Stimulated activated CD8-positive, alpha-beta memory T cell treated with anti-CD3 and anti-CD28 coated beads, Interleukin-7, amount 100 ng/mL, for 24 hours (primary cell): ENCODE measurements around the gene PLCL1.
"Not testable (repeated sequence)": the region's sequence is repeated elsewhere in the genome, so short reads cannot be mapped to it uniquely, and the experiment has no call there.

Experiments
- DNase-seq: peaks from one replicate; pipeline ENCODE4 v3.0.0-alpha.2; 2020; ENCODE audit warnings: low read depth

The PLCL1 gene

DNA sequence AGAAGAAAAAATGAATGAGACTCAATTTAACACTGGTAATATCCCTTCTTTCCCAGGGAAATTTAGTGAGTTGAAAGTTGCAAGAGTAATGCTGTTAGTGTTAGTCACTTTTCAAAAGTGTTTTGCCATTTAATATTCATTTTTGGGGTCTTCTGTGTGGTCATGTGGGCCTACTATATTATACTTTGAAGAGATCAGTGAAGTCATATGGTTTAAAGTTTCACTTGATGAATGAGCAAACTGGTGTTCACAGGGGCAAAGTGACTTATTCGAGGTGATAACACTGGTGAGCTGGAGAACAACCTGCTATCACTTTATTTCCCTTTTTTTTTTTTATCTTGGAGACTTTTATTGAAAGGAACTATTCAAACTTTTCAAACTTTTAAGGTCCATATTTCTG is 196.0 kb downstream of the PLCL1 start:
- DNase-seq = no peak

DNA sequence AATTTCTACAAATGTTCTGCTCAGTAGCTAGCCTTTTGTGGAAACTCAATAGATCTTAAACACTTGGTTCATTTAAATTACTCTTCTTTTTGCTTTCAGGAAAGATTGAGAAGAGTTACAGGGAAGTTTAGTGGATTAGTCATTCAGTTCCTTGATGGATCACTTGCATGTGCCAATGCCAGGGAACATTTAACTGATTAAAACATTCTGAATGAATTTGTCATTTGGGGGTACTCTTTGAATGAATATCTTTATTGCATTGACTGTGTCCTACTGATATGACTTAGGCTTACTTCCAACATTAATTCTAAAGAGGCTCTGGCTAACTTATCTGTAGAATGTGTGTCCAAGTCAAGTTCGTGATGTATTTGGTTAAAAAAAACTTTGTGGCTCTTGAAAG is 199.8 kb downstream of the PLCL1 start:
- DNase-seq = no peak

DNA sequence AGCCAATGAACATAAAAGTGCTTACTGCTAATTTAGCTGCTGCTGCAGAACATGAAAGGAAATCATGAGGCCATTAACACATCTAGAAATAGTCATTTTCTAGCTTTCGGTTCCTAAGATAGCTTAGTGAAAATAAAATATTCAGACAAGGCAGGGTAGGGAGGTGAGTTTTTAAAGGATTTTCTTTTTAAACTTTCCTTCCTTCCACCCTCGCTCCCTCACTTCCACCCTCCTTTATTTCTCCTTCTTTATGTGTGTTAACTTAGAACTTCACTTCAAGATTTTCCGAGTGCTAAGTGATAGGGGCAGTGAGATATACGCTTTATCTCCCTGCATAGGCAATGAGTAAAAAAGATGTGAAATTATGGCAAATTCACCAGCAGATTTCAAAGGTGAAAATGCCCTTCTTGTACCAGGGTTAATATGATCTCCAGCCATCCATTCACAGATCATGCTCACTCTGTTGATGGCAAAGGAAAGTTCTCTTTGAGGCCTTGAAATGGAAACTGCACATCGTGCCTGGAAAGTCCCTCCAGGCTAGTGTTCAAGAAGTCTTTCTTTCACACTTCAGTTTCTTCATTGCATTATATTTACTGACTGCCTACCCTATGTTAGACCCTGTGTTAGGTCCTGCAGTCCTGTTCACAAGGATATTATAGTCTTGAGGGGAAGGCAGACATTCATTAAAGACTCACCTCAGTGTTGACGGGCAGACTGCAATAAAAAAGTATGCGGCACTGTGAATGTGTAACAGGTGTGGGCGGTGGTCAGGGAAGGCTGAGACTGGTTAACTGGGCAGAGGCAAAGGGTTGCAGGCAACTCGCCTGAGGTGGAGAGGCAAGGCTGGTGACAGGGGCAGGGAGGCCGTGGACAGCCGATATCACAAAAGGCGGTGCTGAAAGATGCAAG is 200.8 kb downstream of the PLCL1 start:
- DNase-seq = no peak

DNA sequence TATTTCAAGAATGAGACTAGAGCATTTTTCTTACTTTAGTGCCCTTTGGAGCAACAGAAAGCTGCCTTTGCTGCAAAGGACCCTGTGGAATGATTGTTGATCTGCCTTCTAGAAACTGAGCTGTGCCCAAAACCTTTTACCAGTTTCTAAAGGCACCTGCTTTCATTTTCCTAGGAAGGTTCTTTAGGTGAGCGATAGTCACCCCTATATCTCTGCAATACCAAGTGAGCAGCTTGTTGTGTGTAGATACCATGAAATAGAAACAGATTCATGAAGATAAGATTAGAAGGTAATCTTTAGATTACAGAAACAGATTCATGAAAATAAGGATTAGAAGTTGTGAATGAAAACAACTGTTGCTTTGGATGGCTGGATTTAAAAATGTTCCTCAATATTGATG is 202.3 kb downstream of the PLCL1 start:
- DNase-seq = no peak

DNA sequence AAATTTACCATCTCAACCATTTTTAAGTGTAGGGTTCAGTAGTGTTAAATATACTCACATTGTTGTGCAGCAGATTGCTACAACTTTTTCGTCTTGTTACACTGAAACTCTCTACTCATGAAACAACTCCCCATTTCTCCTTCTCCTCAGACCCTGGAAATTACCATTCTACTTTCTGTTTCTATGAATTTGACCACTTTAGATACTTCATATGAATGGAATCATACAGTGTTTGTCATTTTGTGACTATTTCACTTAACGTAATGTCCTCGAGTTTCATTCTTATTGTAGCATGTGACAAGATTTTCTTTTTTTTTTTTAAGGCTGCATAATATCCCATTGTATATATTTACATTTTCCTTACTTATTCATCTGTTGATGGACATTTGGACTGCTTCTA is 203.8 kb downstream of the PLCL1 start:
- DNase-seq = no peak

DNA sequence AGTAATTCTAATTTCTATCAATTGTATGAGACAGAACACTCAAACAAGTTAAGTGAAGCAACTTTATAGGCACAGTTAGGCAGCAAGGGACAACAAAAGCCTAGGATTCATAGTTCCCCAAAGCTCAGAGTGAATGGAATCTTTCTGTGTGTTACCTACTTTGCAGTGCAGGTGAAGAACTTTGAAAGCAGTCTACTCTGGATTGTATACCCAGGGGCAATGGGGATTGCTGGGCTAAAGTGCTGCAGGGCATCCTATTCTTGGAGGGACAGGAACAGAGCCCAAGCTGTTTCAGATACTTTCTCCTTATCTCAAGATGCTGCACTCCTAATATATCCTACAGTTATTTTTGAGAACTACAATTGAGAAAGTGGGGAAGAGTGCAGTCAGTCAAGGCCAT is 207.6 kb downstream of the PLCL1 start:
- no peak for DNase-seq

DNA sequence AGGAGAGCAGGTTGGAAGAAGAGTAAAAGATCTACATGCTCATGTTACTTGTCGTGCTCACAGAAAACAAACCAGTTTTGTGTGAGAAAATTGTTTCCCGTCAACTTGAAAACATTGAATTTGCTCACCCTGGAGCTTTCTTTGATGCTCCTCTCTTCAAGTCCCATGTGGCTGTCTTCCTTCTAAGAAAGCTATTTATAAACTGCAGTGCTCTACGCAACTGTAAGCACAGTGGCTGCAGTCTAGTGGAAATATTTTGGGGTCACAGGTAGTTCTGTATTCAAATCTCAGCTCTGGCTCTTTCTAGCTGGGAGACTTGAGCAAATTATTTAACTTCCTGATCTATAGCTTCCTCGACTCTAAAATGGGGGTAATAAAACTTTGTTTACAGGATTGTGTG is 211.8 kb downstream of the PLCL1 start:
- DNase-seq = no peak

DNA sequence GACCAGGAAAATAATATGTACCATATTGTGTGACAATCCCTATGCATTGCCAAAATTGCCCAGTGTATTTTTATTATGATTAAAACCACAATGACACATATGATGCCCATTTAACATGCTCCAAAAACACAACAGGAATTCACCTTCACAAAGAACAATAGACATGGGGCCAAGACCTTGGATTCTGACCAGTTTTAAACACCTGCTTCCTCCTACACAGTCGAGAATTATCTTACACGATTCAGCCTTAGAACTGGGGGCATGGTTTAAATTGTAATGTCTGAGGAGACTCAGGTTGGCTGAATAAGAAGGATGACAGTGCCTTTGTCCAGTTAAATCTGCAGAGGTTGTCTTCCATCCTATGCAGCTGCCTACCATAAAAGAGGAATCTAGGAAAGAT is 212.7 kb downstream of the PLCL1 start:
- no peak for DNase-seq

DNA sequence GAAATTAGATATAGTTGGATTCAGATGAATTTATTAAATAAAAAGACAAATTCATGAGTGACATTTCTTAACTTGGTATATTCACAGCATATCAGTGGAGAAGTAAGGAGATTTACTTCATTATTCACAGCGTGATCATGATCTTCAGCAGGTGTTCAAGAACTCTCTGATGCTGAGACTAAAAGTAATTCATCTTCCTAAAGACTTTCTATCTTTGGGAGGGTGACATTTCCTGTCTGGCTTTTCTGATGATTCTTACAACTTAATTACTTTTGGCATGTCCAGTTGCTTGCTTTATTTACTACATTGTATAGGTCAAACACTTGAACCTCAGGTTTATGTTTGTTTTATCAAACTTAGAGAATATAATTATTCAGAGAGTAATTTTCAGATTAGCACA is 224.6 kb downstream of the PLCL1 start:
- no peak for DNase-seq

DNA sequence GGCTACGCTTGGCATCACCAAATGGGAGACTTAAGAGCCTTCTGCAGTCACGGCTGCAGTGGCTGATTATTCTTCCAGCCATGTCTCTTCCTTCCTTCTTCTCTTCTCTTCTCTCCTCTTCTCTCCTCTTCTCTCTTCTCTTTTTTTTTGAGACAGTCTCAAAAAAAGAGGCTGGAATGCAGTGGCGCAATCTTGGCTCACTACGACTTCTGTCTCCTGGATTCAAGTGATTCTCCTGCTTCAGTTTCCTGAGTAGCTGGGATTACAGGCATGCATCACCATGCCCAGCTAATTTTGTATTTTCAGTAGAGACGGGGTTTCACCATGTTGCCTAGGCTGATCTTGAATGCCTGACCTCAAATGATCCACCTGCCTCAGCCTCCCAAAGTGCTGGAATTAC is 225.2 kb downstream of the PLCL1 start:
- not testable (repeated sequence) for DNase-seq

DNA sequence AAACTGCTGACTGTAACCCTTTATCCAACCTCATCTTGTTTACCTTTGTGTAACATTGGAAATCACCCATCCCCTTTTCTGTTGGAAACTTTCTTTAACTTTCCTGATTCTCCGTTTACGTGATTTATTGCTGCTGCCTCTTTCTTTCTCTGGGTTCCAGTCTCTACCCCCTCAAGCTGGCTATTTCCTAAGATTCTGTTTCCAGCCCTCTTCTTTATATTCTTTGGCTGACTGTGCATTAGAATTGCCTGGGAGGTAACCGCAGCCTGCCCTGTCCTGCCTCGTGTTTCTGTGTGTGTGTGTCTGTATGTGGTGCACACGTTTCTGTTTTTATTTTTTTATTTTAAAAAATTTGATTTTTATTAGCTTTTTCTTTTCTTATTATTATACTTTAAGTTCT is 229.2 kb downstream of the PLCL1 start:
- no peak for DNase-seq

DNA sequence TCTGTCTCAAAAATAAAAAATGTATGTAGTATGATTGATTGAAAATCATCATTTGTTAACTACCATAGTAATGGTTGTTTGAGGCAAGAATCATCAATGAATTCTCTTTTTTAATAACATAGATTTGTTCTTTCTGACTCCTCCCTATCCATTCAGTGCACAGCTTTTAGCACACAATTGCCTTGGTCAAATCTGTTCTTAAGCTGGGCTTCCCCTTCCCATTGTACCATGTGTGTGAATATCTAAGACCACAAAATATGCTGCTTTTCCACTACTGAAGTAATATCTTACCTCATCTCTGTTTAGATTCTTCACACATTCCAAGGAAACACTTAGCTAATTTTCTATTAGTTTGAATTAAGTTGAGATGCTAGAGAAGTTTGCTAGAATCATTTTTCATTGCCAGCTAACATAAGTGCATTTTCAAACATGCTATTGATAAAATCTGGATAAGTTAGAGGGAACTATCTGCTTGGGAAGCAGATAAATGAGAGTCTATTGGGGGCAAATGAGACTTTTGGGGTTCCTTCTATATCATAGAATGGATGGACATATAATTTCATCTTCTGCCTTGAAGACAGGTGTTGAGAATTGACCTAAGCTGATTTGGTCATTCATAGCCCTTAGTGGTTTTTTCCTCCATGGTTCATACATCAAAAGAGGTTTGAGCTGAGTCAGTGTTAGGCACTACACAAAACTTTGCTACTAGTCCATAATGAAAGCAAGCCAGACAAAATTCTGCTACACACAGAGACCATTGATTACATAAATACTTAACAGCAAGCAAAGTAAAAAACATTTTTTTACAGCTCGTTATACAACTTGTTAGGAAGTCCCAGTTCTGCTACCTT is 231.9 kb downstream of the PLCL1 start:
- no peak for DNase-seq

DNA sequence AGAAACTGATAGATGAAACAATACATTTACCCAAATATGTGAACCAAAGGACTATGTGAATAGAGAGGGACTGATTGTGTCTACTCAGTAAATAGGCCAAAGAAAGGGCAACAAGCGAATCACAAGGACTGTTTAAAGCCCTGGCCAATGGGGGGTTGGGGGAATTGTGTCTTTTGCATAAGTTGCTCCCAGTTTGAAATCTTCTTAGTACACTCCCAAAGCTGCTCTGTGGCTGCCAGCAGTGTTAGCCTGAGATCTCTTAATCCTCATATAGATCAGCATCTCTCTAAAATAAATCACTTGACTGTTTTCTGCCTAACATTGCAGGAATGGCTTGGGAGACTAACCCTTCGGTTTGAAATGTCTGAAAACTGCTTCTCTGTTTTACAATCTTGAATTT is 236.4 kb downstream of the PLCL1 start:
- DNase-seq = no peak

DNA sequence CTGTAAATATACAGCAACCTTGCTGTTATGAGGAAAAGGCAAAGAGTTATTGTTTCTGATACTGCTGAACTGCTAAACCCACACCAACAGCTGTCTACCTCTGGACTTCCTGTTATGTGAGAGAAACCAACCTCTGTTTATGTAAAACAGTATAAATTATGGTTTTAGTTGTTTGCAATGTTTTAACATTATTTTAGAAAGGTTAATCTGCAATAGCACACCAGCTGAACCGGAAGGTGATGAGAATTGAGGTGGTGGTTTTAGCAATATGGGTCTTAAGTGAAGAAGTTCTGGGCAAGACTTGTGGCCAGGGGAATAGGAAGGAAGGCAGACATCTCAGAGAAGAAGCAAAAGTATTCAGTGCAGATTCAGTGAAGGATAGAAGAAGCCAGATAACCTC is 237.8 kb downstream of the PLCL1 start:
- no peak for DNase-seq

DNA sequence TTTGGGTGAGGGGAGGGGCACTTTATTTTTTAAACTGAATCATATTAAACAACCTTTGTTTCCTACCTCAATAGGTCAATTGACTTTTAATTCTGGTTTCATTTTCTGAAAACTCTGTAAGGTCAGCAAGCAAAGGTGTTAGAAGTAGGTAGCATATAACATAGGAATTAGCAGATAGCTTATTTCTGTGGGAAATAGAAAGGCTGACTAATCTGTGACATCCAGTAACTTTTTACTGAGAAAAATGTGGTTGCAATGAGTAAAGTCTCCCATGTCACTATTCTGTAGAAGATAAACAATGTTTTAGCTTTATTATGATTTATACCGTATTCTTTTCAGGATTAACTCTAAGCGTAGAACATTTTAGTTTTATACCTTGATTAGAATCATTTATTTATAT is 240.4 kb downstream of the PLCL1 start:
- no peak for DNase-seq

DNA sequence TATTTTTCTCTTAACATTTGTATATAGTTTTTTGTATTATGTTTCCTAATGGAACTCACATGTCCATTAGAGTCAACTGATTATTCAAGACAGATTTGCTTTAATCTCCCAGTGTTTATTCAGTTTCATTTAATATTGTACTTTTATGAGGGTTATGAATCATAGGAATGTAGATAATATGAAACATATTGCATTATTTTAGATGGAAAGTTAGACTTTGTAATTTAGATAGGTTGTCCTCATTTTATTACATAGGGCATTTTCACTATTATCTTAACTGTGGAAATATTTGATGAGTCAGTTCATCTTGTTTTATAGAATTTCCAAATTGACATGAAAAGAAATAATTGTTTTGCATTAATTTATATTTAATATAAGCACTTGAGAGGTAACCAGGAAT is 240.8 kb downstream of the PLCL1 start:
- no peak for DNase-seq

DNA sequence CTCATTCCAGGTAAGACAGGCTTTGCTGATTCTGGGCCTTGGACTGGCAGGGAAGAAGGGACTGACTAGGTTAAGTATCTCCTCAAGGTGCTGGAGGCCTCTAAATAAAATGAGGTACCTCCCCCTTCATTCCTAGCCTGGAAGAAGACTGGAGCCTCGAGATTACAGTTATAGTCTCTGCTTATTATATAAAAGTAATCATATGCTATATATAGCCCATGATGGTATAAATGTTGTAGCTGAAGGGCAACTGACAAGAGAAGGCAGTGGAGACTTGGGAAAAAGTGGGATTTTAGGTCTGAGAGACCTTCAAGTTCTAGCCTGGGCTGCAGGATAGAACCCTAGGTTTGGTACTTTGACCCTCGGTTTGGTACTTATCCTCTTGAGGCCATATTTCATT is 248.3 kb downstream of the PLCL1 start:
- DNase-seq = no peak

DNA sequence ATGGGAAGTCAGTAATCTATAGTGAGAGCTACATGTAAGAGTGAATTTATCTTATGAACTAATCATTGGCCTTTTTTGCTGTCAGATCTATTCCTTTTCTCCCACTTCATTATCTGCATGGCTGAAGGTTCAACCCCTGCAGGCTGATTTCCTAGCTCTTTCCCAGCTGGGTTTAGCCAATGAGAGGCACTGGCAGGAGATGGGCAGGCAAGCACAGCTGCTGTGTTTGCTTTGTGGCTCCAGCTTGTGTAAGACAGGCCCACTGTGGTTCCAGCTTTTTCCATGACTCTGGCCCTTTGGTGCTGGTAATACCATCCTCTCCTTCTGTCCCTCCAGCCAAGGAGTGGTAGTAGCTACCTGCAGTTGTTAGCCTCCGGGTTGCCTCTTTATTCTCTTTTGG is 248.8 kb downstream of the PLCL1 start:
- no peak for DNase-seq

DNA sequence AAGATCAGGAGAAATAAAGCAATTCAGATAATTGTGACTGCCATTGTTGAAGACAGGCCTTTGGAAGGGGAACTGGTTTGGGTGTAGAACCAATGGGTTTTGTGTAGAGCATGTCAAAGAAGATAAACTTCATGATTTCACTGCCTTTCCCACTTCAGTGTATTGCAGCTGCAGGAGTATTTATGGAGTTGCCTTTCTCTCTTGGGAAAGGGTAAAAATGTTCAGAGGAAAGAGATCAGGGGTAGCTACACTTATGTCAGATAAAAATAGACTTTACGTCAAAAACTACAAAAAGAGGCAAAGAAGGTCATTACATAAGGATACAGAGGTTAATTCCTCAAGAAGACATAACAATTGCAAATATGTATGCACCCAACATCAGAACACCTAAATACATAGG is 249.4 kb downstream of the PLCL1 start:
- no peak for DNase-seq

DNA sequence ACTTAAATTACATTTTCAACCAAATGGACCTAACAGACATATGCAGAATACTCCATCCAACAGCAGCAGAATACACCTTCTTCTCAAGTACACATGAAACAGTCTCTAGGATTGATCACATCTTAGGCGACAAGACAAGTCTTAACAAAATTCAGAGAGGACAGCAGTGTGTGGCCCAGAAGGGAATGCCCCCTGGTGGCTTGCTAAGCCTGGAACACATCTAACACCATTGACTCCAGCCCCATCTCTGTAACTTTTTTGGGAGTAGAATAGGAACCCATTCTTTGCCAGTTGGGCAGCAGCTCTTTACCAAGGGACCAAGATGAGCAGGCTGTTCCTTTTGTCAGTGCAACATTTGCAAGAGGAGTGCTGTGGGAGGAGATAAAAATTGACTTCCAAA is 249.9 kb downstream of the PLCL1 start:
- DNase-seq = no peak

DNA sequence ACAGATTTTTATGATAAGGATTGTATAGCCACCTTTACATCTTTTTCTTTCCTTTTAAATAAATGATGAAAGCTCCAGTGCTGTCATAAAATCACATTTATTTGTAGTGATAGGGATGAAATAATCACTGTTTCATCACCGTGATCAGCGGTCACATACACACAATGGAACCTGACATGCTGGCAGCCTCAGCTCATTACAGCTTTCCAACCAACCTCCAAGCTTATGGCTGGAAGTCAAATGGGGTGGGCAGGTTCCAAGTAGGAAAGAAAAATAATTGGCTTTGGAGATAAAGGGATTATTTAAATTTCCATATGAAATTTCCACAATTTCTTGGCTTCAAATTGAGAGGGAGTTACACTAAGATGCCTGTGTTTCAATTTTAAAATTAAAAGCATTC is 251.3 kb downstream of the PLCL1 start:
- no peak for DNase-seq

DNA sequence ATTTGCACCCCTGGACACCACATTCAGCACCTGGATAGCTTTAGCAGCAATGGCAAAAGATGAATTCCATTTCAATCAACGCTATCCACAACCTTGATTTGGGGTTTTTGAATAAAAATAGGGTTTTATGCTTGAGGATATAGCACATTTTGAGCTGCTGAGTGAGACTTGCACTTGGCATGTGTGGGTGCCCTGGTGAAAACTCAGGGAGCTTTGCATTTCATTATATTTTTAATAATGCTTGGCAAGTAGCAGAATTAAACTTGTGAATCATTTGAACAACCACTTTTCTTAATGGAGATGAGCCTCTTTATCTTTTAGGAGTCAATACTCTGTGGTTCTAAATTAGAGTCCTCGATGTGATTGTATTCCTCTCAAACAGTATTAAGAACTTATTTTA is 252.4 kb downstream of the PLCL1 start:
- DNase-seq = no peak

DNA sequence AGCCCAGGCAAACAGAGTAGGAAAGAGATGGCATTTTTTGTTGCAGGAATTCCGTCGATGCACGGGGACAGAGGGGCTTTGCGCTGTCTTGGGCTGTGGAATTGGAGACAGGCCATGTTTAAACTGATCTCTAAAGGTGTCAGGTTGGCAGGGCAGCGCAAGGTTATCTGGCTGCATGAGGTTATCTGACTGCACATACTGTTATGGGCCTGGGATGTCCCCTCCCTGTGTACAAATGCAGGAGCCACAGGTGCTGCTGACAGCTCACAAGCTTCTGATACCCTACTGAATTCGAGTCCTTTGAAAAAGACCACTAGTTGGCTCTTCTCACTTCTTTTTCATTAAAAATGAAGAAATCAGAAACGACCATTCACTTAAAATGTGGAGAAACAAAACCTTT is 255.4 kb downstream of the PLCL1 start:
- DNase-seq = no peak
